ENCODE measurements around the gene TAF6.

The TAF6 gene

DNA sequence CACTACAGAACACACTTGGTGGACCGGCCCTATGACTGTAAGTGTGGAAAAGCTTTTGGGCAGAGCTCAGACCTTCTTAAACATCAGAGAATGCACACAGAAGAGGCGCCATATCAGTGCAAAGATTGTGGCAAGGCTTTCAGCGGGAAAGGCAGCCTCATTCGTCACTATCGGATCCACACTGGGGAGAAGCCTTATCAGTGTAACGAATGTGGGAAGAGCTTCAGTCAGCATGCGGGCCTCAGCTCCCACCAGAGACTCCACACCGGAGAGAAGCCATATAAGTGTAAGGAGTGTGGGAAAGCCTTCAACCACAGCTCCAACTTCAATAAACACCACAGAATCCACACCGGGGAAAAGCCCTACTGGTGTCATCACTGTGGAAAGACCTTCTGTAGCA, 55.0 kb downstream of the TAF6 start:
- no peak for DNase-seq

DNA sequence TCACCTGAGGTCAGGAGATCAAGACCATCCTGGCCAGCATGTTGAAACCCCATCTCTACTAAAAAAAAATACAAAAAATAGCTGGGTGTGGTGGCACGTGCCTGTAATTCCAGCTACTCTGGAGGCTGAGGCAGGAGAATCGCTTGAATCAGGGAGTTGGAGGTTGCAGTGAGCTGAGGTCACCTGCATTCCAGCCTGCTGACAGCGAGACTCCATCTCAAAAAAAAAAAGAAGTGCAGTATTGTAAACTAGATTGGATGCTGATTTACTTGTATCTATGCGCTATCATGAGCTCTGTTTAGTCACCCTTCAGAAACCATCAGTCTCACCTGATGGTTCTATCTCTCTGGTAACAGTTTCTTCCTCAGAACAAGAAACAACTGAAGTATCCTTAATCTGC, 55.8 kb downstream of the TAF6 start:
- no peak for DNase-seq

DNA sequence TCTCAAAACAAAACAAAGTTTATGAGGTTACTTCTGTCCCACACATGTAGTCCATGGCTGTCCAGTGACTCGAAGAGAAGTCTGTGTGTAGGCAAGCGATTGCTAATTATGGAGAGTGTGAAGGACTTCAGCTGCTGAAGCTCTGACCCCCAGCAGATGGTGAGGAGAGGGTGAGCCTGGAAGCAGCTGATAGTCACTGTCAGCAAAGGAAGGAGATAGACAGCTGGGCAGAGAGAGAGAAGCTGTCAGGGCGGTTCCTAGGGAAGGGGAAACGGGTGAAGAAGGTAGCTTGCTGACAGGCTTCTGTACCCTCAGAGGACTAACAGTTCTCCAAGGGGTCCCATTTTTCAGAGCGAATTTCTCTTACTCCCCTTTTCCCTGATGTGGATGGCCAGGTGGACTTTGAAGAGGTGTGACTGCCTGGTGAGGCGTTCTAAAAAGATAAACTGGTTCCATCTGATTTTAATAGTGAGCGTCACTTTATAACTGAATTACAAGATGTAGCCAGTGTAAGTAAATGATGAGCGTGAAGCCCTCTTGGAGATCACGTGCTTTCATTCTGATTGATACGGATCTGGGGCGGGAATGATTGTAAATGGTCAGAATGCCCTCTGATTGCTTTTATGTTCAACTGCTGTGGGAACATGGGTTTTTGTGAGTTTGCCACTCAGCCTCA, 57.5 kb downstream of the TAF6 start:
- no peak for DNase-seq

DNA sequence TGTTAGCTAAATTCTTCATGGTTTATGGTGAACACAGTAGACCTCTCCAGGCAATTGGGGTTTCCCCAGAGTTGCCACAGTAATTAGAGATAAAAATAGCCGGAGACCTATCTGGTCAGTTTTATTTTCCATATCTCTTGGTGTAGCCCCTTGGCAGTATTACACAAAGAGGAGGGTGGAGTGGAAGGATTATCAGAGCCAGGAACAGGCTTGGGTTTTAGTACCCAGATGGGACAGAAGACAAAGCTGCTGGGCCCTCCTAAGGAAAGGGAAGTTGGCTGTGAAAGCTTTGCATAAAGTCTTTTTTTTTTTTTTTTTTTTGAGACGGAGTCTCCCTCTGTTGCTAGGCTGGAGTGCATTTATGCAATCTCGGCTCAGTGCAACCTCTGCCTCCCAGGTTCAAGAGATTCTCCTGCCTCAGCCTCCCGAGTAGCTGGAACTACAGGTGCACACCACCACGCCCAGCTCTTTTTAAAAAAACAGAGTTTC, 59.9 kb downstream of the TAF6 start:
- no peak for DNase-seq
